ENCODE measurements around the gene CASZ1.

GRCh38 chr1:10696977-10697376 lies 99.5 kb downstream of the CASZ1 start:
- TF ChIP-seq CTCF (IDR thresholded peaks at IDR 0.05) (no peak), POLR2A (IDR thresholded peaks at IDR 0.05) (no peak), EP300 (IDR thresholded peaks at IDR 0.05) (no peak), POLR2AphosphoS5 (IDR thresholded peaks at IDR 0.05) (no peak)
